ENCODE measurements around the gene SLC45A3.

DNA sequence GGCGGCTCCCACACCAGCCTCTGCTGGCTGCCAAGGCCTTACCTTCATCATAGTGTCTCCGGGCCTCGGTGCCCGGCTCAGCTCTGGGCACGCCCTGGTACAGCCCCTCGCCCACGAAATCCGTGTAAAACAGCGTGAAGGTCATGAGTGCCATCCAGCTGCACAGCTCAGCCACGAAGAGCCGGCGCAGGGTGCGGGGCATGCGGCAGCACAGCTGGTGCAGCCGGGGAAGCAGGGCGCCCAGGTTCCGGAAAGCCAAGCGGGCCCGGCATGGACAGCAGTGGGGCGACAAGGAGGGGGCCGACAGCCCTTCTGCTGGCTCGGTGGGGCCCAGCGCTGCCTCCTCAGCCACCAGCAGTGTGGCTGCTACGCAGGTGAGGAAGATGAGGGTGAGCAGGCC lies 17.5 kb downstream of the SLC45A3 start:
- TF ChIP-seq, protein P1, sequence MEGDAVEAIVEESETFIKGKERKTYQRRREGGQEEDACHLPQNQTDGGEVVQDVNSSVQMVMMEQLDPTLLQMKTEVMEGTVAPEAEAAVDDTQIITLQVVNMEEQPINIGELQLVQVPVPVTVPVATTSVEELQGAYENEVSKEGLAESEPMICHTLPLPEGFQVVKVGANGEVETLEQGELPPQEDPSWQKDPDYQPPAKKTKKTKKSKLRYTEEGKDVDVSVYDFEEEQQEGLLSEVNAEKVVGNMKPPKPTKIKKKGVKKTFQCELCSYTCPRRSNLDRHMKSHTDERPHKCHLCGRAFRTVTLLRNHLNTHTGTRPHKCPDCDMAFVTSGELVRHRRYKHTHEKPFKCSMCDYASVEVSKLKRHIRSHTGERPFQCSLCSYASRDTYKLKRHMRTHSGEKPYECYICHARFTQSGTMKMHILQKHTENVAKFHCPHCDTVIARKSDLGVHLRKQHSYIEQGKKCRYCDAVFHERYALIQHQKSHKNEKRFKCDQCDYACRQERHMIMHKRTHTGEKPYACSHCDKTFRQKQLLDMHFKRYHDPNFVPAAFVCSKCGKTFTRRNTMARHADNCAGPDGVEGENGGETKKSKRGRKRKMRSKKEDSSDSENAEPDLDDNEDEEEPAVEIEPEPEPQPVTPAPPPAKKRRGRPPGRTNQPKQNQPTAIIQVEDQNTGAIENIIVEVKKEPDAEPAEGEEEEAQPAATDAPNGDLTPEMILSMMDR (IDR thresholded peaks at IDR 0.05; ENCODE audit: insufficient read depth, low read length), result no peak
- TF ChIP-seq, protein P2, sequence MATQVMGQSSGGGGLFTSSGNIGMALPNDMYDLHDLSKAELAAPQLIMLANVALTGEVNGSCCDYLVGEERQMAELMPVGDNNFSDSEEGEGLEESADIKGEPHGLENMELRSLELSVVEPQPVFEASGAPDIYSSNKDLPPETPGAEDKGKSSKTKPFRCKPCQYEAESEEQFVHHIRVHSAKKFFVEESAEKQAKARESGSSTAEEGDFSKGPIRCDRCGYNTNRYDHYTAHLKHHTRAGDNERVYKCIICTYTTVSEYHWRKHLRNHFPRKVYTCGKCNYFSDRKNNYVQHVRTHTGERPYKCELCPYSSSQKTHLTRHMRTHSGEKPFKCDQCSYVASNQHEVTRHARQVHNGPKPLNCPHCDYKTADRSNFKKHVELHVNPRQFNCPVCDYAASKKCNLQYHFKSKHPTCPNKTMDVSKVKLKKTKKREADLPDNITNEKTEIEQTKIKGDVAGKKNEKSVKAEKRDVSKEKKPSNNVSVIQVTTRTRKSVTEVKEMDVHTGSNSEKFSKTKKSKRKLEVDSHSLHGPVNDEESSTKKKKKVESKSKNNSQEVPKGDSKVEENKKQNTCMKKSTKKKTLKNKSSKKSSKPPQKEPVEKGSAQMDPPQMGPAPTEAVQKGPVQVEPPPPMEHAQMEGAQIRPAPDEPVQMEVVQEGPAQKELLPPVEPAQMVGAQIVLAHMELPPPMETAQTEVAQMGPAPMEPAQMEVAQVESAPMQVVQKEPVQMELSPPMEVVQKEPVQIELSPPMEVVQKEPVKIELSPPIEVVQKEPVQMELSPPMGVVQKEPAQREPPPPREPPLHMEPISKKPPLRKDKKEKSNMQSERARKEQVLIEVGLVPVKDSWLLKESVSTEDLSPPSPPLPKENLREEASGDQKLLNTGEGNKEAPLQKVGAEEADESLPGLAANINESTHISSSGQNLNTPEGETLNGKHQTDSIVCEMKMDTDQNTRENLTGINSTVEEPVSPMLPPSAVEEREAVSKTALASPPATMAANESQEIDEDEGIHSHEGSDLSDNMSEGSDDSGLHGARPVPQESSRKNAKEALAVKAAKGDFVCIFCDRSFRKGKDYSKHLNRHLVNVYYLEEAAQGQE (IDR thresholded peaks at IDR 0.05; ENCODE audit: insufficient replicate concordance, low read depth), result no peak
- no peak for TF ChIP-seq POLR2AphosphoS5 (IDR thresholded peaks at IDR 0.05; ENCODE audit: low read depth)
